HCT116 (cell line): Measurements from ENCODE around the gene GATAD2B.

Experiments used
- CEBPB ChIP-seq: IDR thresholded peaks from 2 replicates; pipeline ENCODE4 v1.6.1; 2012; ENCODE audit warnings: low read depth
- CTCF ChIP-seq, 3 experiments: fragments of 200-600 bp in 1 of 3; sonication (generic) in 1 of 3; IDR thresholded peaks in 2 of 3; conservative IDR thresholded peaks in 1 of 3; 2 replicates each; pipeline ENCODE4 v1.5.1; 2012 to 2017; ENCODE audit warnings: low read depth in 2 of 3, low read length in 2 of 3, antibody characterized with exemption in 1 of 3, borderline replicate concordance in 1 of 3, control low read depth in 1 of 3, mild to moderate bottlenecking in 1 of 3, mixed read lengths in 1 of 3, mixed run types in 1 of 3, moderate library complexity in 1 of 3; ENCODE audit not compliant: insufficient read depth in 1 of 3
- ELF1 ChIP-seq: IDR thresholded peaks from 2 replicates; pipeline ENCODE4 v1.6.1; 2012; ENCODE audit warnings: low read depth, borderline replicate concordance
- EZH2 ChIP-seq: fragments of 200-600 bp; sonication (generic); IDR thresholded peaks from 2 replicates; pipeline ENCODE4 v1.6.1; 2017; ENCODE audit warnings: antibody characterized with exemption, mixed run types
- EZH2phosphoT487 ChIP-seq: fragments of 200-600 bp; IDR thresholded peaks from 2 replicates; pipeline ENCODE4 v1.6.1; 2018; ENCODE audit warnings: antibody characterized with exemption, borderline replicate concordance
- MAX ChIP-seq: IDR thresholded peaks from 2 replicates; pipeline ENCODE4 v1.6.1; 2012
- POLR2A ChIP-seq: IDR thresholded peaks from 2 replicates; pipeline ENCODE4 v1.7.0; 2011; ENCODE audit warnings: borderline replicate concordance; ENCODE audit not compliant: insufficient read depth, insufficient read length; ENCODE audit errors: extremely low read depth
- POLR2AphosphoS5 ChIP-seq: IDR thresholded peaks from 2 replicates; pipeline ENCODE4 v1.6.1; 2011; ENCODE audit warnings: mild to moderate bottlenecking, low read depth, low read length, moderate library complexity
- RAD21 ChIP-seq: IDR thresholded peaks from 2 replicates; pipeline ENCODE4 v1.6.1; 2012; ENCODE audit warnings: low read depth, mild to moderate bottlenecking
- SIN3A ChIP-seq: IDR thresholded peaks from 2 replicates; pipeline ENCODE4 v1.6.1; 2012; ENCODE audit warnings: low read depth
- SP1 ChIP-seq: IDR thresholded peaks from 2 replicates; pipeline ENCODE4 v1.6.1; 2012; ENCODE audit warnings: low read depth
- YY1 ChIP-seq: IDR thresholded peaks from 2 replicates; pipeline ENCODE4 v1.6.1; 2011; ENCODE audit warnings: low read length, low read depth, moderate library complexity, mild to moderate bottlenecking; ENCODE audit not compliant: insufficient replicate concordance; ENCODE audit errors: extremely low read depth
- ZFX ChIP-seq: fragments of 450-650 bp; IDR thresholded peaks from 2 replicates; pipeline ENCODE4 v1.6.1; 2017

GRCh38 chr1:153852170-153852569, 70.6 kb downstream of the GATAD2B start:
- TF ChIP-seq CTCF (IDR thresholded peaks at IDR 0.05 in 2 of 3, conservative IDR thresholded peaks at IDR 0.05 in 1 of 3; ENCODE audit: borderline replicate concordance in 1 of 3, insufficient read depth in 1 of 3, low read depth in 2 of 3, low read length in 2 of 3): no peak
- no peak for TF ChIP-seq POLR2A
- TF ChIP-seq YY1: no peak
- no peak for TF ChIP-seq POLR2AphosphoS5
- TF ChIP-seq CEBPB: no peak
- TF ChIP-seq EZH2: no peak
- TF ChIP-seq RAD21: no peak
- TF ChIP-seq ZFX: no peak
- no peak for TF ChIP-seq SIN3A
- no peak for TF ChIP-seq MAX
- TF ChIP-seq EZH2phosphoT487: no peak
- no peak for TF ChIP-seq ELF1
- no peak for TF ChIP-seq SP1
